ENCODE results near the gene OLFM2.

DNA sequence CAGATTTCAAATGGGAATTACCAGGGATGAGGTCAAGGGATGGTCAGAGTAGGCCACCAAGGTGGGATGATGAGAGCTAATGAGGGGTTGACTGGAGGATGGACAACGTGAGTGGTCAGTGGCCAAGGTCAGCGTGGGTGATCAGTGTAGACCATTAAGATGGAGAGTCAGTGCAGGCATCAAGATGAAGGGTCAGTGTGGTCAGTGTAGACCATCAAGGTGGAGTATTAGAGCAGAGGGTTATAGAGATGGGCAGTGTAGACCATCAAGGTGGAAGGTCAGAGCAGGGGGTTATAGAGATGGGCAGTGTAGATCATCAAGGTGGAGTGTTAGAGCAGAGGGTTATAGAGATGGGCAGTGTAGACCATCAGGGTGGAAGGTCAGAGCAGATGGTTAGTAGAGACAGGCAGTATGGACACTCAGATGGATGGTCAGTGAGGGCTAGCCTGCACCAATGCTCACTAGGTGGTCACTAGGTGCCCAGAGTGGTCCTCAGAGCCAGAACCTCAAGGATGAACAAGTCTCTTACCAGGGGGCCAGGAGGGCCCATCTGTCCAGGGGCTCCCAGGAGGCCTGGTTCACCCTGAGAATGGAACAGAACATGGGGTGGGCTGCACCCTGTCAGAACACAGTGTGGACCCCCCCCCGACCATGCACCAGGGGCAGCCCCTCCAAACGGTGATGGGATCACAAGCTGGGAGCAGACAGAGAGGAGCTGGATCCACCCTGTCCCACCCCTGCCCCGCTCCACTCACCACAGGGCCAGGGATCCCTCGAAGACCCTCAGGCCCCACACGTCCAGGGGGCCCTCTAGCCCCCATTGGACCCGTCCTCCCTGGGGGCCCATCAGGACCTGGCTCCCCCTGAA lies 32.7 kb upstream of the OLFM2 start:
- TF ChIP-seq, protein P1, sequence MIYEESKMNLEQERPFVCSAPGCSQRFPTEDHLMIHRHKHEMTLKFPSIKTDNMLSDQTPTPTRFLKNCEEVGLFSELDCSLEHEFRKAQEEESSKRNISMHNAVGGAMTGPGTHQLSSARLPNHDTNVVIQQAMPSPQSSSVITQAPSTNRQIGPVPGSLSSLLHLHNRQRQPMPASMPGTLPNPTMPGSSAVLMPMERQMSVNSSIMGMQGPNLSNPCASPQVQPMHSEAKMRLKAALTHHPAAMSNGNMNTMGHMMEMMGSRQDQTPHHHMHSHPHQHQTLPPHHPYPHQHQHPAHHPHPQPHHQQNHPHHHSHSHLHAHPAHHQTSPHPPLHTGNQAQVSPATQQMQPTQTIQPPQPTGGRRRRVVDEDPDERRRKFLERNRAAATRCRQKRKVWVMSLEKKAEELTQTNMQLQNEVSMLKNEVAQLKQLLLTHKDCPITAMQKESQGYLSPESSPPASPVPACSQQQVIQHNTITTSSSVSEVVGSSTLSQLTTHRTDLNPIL (CRISPR knock-in tag; IDR thresholded peaks at IDR 0.05; ENCODE audit: low read depth) = no peak
- no peak for TF ChIP-seq CSDC2 (CRISPR knock-in tag; IDR thresholded peaks at IDR 0.05)
- TF ChIP-seq, protein P2, sequence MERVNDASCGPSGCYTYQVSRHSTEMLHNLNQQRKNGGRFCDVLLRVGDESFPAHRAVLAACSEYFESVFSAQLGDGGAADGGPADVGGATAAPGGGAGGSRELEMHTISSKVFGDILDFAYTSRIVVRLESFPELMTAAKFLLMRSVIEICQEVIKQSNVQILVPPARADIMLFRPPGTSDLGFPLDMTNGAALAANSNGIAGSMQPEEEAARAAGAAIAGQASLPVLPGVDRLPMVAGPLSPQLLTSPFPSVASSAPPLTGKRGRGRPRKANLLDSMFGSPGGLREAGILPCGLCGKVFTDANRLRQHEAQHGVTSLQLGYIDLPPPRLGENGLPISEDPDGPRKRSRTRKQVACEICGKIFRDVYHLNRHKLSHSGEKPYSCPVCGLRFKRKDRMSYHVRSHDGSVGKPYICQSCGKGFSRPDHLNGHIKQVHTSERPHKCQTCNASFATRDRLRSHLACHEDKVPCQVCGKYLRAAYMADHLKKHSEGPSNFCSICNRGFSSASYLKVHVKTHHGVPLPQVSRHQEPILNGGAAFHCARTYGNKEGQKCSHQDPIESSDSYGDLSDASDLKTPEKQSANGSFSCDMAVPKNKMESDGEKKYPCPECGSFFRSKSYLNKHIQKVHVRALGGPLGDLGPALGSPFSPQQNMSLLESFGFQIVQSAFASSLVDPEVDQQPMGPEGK (CRISPR knock-in tag; IDR thresholded peaks at IDR 0.05; ENCODE audit: borderline replicate concordance) = no peak
